HK-2 (cell line): ENCODE measurements around the gene TBC1D22A.

Source experiments
- DNase-seq: peaks from one replicate; pipeline ENCODE4 v3.0.0-alpha.2; 2018; ENCODE audit not compliant: unreplicated experiment

Gene TBC1D22A

GRCh38 chr22:46934746-46935491 lies 172.5 kb downstream of the TBC1D22A start:
- DNase-seq: peak; percentile 71

GRCh38 chr22:46935506-46936377 lies 173.3 kb downstream of the TBC1D22A start:
- no peak for DNase-seq

- peak; percentile 52 for DNase-seq
These were observed 174.0 kb downstream of the TBC1D22A start for GRCh38 chr22:46936378-46936903.

- DNase-seq: no peak
These were observed 174.7 kb downstream of the TBC1D22A start for GRCh38 chr22:46937185-46937584.

- no peak for DNase-seq
These were observed 175.5 kb downstream of the TBC1D22A start for GRCh38 chr22:46937939-46938338.

- DNase-seq: no peak
These were observed 179.7 kb downstream of the TBC1D22A start for GRCh38 chr22:46941968-46942798.

- no peak for DNase-seq
These were observed 180.6 kb downstream of the TBC1D22A start for GRCh38 chr22:46942799-46943785.

- DNase-seq: no peak
These were observed 183.0 kb downstream of the TBC1D22A start for GRCh38 chr22:46945481-46945880.

GRCh38 chr22:46946383-46946962 lies 184.0 kb downstream of the TBC1D22A start:
- DNase-seq: no peak

- no peak for DNase-seq
These were observed 185.2 kb downstream of the TBC1D22A start for GRCh38 chr22:46947516-46948257.

GRCh38 chr22:46948411-46949144 lies 186.1 kb downstream of the TBC1D22A start:
- no peak for DNase-seq

- DNase-seq: no peak
These were observed 188.9 kb downstream of the TBC1D22A start for GRCh38 chr22:46951350-46951749.

GRCh38 chr22:46951973-46952372 lies 189.5 kb downstream of the TBC1D22A start:
- no peak for DNase-seq

GRCh38 chr22:46953968-46954765 lies 191.7 kb downstream of the TBC1D22A start:
- DNase-seq: no peak

GRCh38 chr22:46954781-46955180 lies 192.3 kb downstream of the TBC1D22A start:
- DNase-seq: no peak

GRCh38 chr22:46956498-46957215 lies 194.2 kb downstream of the TBC1D22A start:
- no peak for DNase-seq

GRCh38 chr22:46957521-46957920 lies 195.1 kb downstream of the TBC1D22A start:
- DNase-seq: no peak
